HG03064 (cell line): ENCODE data around the gene CST1.
"Not testable (repeated sequence)": the region's sequence is repeated elsewhere in the genome, so short reads cannot be mapped to it uniquely, and the experiment has no call there.

Experiments used
- ATAC-seq: cut with Tn5 transposase; IDR thresholded peaks from one replicate; pipeline ENCODE4 v1.9.1; 2021; ENCODE audit warnings: low read depth; ENCODE audit not compliant: unreplicated experiment

The CST1 gene, protein sequence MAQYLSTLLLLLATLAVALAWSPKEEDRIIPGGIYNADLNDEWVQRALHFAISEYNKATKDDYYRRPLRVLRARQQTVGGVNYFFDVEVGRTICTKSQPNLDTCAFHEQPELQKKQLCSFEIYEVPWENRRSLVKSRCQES

DNA sequence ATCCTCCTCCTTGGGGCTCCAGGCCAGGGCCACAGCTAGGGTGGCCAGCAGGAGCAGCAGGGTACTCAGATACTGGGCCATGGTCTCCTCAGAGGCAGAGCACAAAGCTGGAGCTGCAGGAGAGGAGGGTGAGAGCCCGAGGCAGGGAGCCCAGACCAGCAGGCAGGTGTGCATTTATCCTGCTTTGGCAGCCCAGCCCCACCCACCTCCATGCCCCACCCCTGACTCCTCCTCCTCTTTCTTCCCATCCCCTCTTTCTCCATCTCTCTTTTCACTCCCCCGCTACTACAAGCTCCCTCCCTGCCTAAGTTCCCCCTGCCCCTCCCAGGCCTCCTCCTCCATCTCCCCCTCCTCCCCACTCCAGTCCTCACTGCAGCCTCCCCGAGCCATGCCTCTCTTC, at the start of gene CST1:
Gene CST1 (minus strand): TSS at position 150 of the 400 bp plus-strand sequence. CDS start 69 bp downstream, at position 81.
- ATAC-seq: not testable (repeated sequence)

DNA sequence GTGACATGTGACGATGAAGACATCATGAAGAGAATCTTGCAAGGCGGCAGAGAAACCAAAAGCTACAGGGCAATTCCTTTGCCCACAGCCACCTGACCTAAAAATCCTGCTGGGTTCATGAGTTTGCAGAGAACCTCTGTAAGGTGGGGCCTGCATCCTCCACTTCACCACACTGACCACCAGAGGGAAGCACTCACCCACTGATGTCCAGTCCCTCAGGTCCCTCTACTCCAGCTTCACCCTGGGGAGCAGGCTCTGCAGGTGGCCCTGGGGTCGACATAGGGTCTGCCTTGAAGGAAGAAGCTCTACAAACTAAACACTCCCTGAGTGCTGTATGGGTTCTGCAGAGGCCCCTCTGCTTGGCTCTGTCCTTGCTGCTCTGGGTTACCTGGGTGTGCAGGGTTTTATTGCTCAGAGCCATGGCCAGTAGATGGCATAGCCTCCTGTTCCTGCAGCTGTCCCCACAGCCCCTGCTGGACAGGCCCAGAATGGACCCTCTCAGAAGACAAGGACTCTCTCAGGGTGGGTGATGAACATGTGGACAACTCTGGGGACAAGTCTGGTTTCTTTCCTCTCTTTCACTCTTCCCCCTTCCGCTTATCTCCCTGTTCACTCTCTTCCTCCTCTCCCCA, 48.6 kb upstream of the CST1 start:
- ATAC-seq: not testable (repeated sequence)

DNA sequence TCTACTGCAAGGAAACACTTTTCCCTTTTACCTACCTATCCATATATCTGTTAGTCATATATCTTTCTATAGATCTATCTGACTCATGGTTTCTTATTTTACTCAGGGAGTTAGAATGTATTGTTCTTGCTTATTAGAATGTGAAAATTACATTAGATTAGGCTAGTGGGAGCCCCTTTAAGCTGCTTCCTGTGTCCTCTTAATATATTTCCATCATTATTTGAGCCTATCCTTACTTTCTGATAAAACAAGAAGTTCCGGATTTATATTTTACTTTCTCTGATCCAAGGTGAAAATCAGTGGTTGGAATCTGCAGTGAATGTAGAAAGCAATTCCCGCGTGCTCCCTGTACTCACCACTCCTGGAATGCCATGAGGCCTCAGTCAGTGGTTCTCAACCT, 44.8 kb upstream of the CST1 start:
- no peak for ATAC-seq

DNA sequence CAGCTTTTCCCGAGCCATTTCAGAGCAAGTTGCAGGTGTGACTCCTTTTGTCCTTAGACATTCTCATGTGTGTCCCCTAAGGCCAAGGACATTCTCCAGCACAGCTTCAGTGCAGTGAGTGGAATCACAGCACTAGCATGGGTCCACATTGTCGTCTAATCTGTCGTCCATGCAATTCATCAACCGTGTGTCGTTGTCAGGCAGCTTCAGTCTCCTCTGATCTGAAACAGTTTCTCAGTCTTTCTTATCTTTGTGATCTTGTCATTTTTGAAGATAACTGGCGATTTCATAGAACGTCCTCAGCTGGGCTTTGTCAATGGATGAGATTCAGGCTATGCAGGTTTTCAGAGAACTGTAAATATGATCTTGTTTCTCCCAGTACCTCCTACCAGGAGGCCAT, 44.1 kb upstream of the CST1 start:
- ATAC-seq: no peak

- ATAC-seq: no peak
Observed at GRCh38 chr20:23794065-23794464, 43.3 kb upstream of the CST1 start.

- no peak for ATAC-seq
Observed at GRCh38 chr20:23783447-23783846, 32.7 kb upstream of the CST1 start.

DNA sequence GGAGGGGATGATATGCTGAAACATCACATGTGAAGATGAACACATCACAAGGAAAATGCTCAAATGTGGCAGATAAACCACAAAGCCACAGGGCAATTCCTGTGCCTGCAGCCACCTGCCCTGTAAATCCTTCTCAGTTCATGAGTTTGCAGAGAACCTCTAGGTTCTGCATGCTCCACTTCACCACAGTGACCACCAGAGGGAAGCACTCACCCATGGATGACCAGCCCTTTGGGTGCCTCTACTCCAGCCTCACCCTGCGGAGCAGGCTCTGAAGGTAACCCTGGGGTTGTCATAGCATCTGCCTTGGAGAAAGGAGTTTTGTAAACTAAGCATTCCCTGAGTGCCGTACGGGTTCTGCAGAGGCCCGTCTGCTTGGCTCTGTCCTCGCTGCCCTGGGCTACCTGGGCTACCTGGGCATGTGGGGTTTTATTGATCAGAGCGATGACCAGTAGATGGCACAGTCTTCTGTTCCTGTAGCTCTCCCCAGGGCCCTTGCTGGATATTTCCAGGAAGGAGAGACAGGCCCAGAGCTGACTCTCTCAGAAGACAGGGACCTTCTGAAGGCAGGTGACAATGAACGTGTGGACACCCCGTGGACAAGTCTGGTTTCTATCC, 31.7 kb upstream of the CST1 start:
- ATAC-seq: no peak

GRCh38 chr20:23778676-23779075, 27.9 kb upstream of the CST1 start:
- not testable (repeated sequence) for ATAC-seq

GRCh38 chr20:23777380-23777779, 26.6 kb upstream of the CST1 start:
- not testable (repeated sequence) for ATAC-seq

GRCh38 chr20:23776067-23776771, 25.5 kb upstream of the CST1 start:
- ATAC-seq: no peak

DNA sequence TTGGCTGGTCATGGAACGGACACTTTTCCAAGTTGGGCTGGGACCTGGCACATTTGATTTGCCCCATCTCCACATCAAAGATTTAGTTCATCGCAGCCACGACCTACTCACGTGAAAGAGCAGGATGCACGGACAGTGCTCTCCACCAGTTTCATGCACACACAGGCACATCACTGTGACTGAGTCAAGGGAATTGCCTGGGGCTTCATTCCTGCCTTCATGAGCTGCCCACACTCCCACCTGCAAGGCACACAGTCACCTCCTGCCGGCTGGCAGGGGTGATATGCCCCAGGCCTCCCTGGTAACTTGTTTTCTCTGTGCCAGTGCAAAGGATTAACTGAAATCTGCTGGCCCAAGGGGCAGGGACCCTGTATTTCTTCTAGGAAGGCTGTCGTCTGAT, 23.3 kb upstream of the CST1 start:
- ATAC-seq: no peak

DNA sequence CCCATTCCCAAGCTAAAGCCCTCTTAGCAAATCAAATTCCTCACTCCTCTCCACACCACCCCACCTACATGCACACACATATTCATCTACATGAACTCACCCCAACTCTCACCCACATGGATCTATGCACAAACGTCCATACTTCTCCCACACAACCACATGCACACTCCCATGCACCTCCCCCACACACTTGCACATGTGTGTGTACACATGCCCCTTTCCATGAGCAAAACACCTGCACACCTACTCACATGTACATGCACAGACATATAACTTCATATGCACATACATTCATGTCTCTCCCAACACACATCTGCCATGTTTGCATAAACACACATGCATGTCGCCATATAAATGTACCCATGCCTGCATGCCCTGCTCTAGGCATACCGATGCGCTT, 22.8 kb upstream of the CST1 start:
- ATAC-seq: no peak

GRCh38 chr20:23773127-23773526, 22.4 kb upstream of the CST1 start:
- ATAC-seq: no peak

DNA sequence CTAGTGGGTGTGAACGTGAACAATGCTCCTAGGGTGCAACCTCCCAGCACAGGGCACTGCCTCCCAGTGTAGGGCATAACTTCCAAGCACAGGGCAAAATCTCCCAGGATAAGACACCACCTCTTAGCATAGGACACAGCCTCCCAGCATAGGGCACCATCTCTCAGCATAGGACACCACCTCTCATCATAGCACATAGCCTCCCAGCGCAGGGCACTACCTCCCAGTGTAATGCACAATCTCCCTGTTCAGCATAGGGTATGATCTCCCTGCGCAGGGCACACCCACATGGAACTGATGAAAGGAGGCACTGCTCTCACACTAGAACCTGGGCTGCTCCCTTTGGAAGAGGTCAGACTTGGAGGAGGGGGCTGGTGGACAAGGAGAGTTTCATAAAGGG, 21.3 kb upstream of the CST1 start:
- no peak for ATAC-seq

DNA sequence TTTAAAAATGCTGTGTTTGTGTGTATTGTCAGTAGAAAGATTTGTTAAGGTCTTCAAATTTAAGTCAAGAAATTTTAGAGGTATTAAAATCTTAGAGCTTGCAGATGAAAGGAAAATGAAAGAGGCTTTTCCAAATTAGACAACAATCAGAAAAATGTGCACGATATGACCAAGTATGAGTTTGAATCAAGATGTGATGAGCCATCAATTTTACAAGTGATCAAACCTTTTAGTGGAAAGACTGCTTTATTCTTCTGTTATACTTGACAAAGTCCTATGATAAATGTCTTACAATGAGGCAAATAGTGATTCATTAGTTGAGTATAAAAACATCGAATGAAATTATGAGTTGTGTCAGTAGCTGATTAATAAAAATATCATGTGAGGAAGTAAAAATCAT, 19.6 kb upstream of the CST1 start:
- ATAC-seq: no peak

DNA sequence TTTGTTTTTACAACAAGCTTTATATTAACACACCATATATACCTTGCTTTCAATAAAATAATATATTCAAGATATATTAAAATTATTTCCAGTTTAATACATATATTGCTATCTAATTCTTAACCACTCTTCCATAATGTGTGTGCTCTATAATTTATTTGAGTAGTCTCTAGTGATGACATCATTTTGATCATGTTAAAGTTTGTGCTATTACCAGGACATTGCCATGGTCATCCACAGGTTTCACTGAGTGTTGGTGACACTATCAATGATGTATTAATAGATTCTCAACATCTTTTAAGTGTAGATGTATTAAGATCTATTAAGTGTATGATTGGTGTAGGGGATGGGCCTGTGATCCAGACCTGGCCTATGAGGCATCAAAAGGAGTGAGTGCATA, 17.8 kb upstream of the CST1 start:
- not testable (repeated sequence) for ATAC-seq

- ATAC-seq: no peak
Observed at GRCh38 chr20:23766531-23766930, 15.8 kb upstream of the CST1 start.

DNA sequence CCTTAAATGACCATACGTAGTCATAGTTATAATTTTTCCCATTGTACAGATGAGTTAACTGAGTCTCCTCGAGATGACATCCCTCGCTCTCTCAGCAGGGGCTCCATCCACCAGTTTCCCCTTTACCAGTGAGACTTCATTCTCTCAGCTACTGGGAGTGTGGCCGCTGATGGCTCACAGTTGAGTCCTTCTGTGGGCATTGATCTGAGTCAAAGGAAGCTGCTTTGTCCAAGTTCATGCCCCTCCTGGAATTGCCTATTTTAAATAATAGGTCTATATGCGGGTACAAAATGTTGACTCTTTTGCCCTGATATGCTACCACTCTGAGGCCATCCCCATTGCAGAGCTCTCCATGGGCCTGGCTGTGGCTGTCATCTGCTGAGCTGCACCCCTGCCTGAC, 14.8 kb upstream of the CST1 start:
- no peak for ATAC-seq

GRCh38 chr20:23764630-23765029, 13.9 kb upstream of the CST1 start:
- ATAC-seq: not testable (repeated sequence)

DNA sequence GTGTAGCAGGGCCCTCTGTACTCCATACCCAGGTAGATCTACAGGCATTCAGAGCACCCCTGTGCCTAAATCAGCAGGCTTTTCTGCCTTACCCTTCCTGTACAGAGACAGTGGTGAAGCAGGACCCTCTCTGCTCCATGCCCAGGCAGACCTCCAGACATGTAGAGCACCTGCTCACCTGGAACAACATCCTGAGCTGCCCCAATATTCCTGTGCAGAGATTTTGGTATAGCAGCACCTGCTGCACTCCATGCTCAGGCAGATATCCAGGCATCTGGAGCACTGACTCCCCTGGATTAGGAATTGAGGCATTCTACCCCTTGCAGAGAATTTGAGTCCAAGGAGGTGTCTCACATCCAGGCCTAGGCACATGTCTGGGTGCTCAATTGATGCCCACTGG, 12.6 kb upstream of the CST1 start:
- no peak for ATAC-seq

DNA sequence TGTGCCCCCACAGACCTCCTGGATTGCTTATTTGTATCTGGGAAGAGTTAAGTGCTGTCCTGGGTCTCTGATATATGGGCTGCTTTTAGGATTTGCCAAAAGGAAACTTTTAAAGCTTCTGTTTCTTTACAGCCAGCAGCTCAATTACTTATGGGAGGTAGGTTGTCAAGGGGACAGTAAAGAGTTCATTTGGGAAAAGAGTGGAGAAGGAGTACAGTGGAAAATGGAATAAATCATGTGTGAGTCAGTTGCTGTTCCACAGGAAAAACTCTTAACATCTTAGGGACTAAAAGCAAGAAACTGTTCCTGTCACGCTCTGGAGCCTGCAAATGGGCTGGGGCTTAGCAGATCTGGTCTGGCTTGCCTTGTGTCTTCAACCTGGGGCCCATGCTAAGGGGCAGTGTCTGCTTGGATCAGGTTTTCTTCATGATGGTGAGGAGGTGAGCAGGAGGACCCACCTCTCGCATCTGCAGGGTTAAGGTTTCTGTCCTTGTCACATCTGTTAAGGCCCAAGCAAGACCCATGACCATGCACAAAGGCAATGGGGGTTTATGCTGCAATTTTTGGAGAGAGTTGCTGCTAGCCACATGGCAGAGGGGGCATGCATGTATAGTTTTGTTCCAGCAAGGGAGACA, 8.7 kb upstream of the CST1 start:
- no peak for ATAC-seq
